Chondrocyte (in vitro differentiated cells): ENCODE measurements around the gene PCDHGA9. TPM values are rescaled to one million over a fixed set of nuclear protein-coding genes. Genes with fewer than 3 reads are reported as not detected.

ENCODE experiments used
- DNase-seq: peaks from one replicate; pipeline ENCODE4 v3.0.0; 2021; ENCODE audit warnings: mixed read lengths, low spot score
- H3K27ac Mint-ChIP-seq: one replicate; pipeline ENCODE4 v1.8.0; 2021; ENCODE audit warnings: mild to moderate bottlenecking, moderate library complexity, mixed read lengths; ENCODE audit not compliant: unreplicated experiment
- H3K27me3 Mint-ChIP-seq: 2 replicates; pipeline ENCODE4 v1.8.0; 2021; ENCODE audit warnings: low read depth, mixed read lengths
- H3K36me3 Mint-ChIP-seq: 2 replicates; pipeline ENCODE4 v1.8.0; 2021; ENCODE audit warnings: low read depth, mixed read lengths
- H3K4me1 Mint-ChIP-seq: 2 replicates; pipeline ENCODE4 v1.8.0; 2021; ENCODE audit warnings: low read depth, mild to moderate bottlenecking, mixed read lengths
- H3K4me3 Mint-ChIP-seq: one replicate; pipeline ENCODE4 v1.8.0; 2021; ENCODE audit warnings: mild to moderate bottlenecking, moderate library complexity, mixed read lengths; ENCODE audit not compliant: unreplicated experiment
- H3K9me3 Mint-ChIP-seq: 2 replicates; pipeline ENCODE4 v1.8.0; 2021; ENCODE audit warnings: low read depth, mixed read lengths
- total RNA-seq: library from RNA; stranded (reverse); gene quantifications from 3 replicates; pipeline ENCODE4 v1.2.1, GENCODE V29; 2021
- TF ChIP-seq, protein P1 (sequence below): fragments of 200-600 bp; sonication (generic); IDR thresholded peaks from 2 replicates; pipeline ENCODE4 v1.5.0; 2021; ENCODE audit warnings: antibody characterized with exemption, mild to moderate bottlenecking, moderate library complexity

Gene PCDHGA9
- total RNA-seq, 1 donor from 2014 or later, result 1.4 TPM

DNA sequence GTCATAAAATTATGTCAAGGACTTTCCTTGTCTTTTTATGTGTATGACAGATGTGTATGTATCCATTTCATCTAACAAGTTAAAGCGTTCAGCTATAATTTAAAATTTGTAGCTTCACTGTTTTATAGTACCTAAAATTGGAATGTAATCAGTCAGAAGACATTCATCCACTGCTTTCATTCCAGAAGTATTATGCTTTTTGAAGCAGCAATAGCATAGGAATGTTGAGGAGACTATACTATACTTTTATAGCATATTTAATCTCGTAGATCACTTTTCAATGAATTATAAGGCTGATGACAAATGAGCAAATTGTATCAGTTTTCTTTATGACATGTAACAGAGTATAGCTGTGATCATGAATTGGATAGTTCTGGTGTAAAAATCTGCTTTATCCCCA is 34.6 kb downstream of the PCDHGA9 start:
- Mint-ChIP-seq H3K27me3 (no peaks in the 10 kb centered on the region), H3K36me3 (peaks cover 16% of the 10 kb centered on the region), H3K27ac (no peak overlapping the region), H3K4me1 (peaks cover 4% of the 10 kb centered on the region), H3K4me3 (no peak overlapping the region), H3K9me3 (peaks cover 21% of the 10 kb centered on the region)
- no peak for DNase-seq
- TF ChIP-seq, protein P1, sequence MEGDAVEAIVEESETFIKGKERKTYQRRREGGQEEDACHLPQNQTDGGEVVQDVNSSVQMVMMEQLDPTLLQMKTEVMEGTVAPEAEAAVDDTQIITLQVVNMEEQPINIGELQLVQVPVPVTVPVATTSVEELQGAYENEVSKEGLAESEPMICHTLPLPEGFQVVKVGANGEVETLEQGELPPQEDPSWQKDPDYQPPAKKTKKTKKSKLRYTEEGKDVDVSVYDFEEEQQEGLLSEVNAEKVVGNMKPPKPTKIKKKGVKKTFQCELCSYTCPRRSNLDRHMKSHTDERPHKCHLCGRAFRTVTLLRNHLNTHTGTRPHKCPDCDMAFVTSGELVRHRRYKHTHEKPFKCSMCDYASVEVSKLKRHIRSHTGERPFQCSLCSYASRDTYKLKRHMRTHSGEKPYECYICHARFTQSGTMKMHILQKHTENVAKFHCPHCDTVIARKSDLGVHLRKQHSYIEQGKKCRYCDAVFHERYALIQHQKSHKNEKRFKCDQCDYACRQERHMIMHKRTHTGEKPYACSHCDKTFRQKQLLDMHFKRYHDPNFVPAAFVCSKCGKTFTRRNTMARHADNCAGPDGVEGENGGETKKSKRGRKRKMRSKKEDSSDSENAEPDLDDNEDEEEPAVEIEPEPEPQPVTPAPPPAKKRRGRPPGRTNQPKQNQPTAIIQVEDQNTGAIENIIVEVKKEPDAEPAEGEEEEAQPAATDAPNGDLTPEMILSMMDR, result no peak

DNA sequence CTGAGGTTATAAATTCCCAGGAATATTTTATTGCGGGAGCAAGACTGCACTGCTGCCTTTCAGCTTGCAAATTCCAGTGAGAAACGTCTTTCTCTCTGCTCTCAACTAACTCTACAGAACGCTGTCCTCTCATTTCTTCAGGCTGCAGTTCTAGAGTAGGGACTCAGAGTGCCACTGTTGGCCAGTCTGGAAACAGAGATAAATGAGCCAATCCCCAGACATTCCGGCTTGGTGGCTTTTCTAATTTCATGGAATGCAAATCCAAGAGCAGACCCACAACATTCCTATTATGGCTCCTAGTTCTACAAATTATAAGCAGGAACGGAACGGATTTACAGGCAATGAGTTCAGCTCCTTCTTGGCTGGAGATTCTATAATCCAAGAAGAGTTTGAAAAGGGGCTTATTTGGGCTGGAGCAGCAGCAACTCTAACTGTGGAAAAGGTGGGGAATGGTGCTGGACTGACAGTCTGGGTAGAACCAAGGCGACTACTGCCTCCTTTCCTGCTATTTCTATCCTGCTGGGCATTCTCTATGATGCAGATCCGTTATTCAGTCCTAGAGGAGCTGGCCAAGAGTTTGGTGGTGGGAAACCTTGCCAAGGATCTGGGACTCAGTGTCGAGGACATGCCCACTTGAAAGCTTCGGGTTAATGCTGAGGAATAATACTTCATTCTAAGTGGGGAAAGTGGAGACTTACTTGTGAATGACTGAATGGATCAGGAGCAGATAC is 37.0 kb downstream of the PCDHGA9 start:
- Mint-ChIP-seq H3K36me3 (peaks cover 11% of the 10 kb centered on the region), H3K9me3 (peaks cover 16% of the 10 kb centered on the region), H3K4me3 (no peak overlapping the region), H3K27ac (no peak overlapping the region), H3K27me3 (no peaks in the 10 kb centered on the region), H3K4me1 (peaks cover 4% of the 10 kb centered on the region)
- DNase-seq, result no peak
- TF ChIP-seq, protein P1, result no peak

DNA sequence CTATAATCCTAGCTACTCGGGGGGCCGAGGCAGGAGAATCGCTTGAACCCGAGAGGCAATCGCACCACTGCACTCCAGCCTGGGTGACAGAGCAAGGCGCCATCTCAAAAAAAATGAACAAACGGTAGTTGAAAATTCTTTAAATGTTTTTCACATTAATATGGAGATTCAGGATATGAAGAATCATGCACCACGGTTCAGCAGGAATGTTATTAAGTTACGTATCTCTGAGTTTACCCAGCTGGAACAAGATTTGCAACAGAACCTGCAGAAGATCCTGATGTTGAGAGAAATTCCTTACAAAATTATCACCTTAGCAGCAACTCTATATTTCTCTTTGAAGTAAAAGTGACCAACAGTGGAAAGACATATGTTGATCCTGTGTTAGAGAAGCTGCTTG is 37.8 kb downstream of the PCDHGA9 start:
- TF ChIP-seq, protein P1, result no peak
- Mint-ChIP-seq H3K4me3 (no peak overlapping the region), H3K27ac (no peak overlapping the region), H3K36me3 (peaks cover 13% of the 10 kb centered on the region), H3K9me3 (peaks cover 17% of the 10 kb centered on the region), H3K4me1 (peaks cover 4% of the 10 kb centered on the region), H3K27me3 (no peaks in the 10 kb centered on the region)
- no peak for DNase-seq

DNA sequence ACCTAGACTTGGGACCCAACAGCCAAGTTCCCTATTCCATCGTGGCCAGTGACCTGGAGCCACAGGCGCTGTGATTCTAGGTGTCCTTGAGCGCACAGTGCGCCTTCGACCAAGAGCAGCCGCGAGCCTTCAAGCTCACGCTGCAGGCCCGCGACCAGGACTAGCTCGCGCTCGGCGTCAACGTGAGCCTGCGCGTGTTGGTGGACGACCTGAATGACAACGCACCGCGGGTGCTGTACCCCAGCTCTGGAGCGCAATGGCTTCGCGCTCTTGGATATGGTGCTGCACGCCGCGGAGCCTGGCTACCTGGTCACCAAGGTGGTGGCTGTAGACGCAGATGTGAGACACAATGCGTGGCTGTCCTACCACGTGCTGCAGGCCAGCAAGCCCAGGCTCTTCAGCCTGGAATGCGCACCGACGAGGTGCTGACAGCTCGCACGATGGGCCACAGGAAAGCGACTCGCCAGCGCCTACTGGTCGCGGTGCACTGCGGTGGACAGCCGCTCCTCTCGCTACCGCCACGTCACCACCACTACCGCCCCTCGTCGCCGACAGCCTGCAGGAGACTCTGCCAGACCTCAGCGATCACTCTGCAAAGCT is 39.1 kb downstream of the PCDHGA9 start:
- Mint-ChIP-seq H3K36me3 (peaks cover 13% of the 10 kb centered on the region), H3K27me3 (no peaks in the 10 kb centered on the region), H3K9me3 (peaks cover 14% of the 10 kb centered on the region), H3K4me1 (peaks cover 4% of the 10 kb centered on the region), H3K4me3 (no peak overlapping the region), H3K27ac (no peak overlapping the region)
- TF ChIP-seq, protein P1, result no peak
- no peak for DNase-seq

Other genes with a start within 250 kb of the PCDHGA9 start
- gene PCDHB7, start 230.1 kb upstream of the PCDHGA9 start, total RNA-seq, result 1.1 to 2.5 TPM (median 1.2 TPM) in 3 replicates
- 1.1 to 3.1 TPM (median 1.7 TPM) in 3 replicates for gene PCDHB8, start 225.0 kb upstream of the PCDHGA9 start, total RNA-seq
- gene PCDHB16, start 220.4 kb upstream of the PCDHGA9 start, total RNA-seq, result 4.3 to 6.1 TPM (median 5.9 TPM) in 3 replicates
- 3.1 to 4.8 TPM (median 3.7 TPM) in 3 replicates for gene PCDHB9, start 215.6 kb upstream of the PCDHGA9 start, total RNA-seq
- gene PCDHB10, start 210.4 kb upstream of the PCDHGA9 start, total RNA-seq, result 3.8 to 5.3 TPM (median 4.3 TPM) in 3 replicates
- gene PCDHB11, start 203.2 kb upstream of the PCDHGA9 start, total RNA-seq, result 0.90 to 2.4 TPM (median 1.3 TPM) in 3 replicates
- 1.5 to 2.4 TPM (median 1.7 TPM) in 3 replicates for gene PCDHB12, start 194.1 kb upstream of the PCDHGA9 start, total RNA-seq
- gene PCDHB13, start 188.9 kb upstream of the PCDHGA9 start, total RNA-seq, result 2.4 to 2.9 TPM (median 2.9 TPM) in 3 replicates
- 2.7 to 4.9 TPM (median 4.0 TPM) in 3 replicates for gene PCDHB14, start 179.4 kb upstream of the PCDHGA9 start, total RNA-seq
- gene PCDHB15, start 157.4 kb upstream of the PCDHGA9 start, total RNA-seq, result 1.7 to 4.3 TPM (median 1.9 TPM) in 3 replicates
- gene SLC25A2, start 98.7 kb upstream of the PCDHGA9 start, total RNA-seq, result 0.15 to 0.48 TPM (median 0.41 TPM) in 3 replicates
- gene TAF7, start 82.0 kb upstream of the PCDHGA9 start, total RNA-seq, result 66.4 to 73.3 TPM (median 69.7 TPM) in 3 replicates
- gene PCDHGA1, start 72.3 kb upstream of the PCDHGA9 start, total RNA-seq, result 0.10 to 0.23 TPM (median 0.15 TPM) in 3 replicates
- gene PCDHGA2, start 64.0 kb upstream of the PCDHGA9 start, total RNA-seq, result 0.19 to 0.30 TPM (median 0.23 TPM) in 3 replicates
- 0.12 to 0.51 TPM (median 0.28 TPM) in 3 replicates for gene PCDHGA3, start 58.9 kb upstream of the PCDHGA9 start, total RNA-seq
- gene PCDHGB1, start 52.7 kb upstream of the PCDHGA9 start, total RNA-seq, result 2.4 to 2.7 TPM (median 2.7 TPM) in 3 replicates
- gene PCDHGA4, start 47.8 kb upstream of the PCDHGA9 start, total RNA-seq, result 0.72 to 1.4 TPM (median 0.94 TPM) in 3 replicates
- 0.95 to 1.8 TPM (median 1.0 TPM) in 3 replicates for gene PCDHGB2, start 42.8 kb upstream of the PCDHGA9 start, total RNA-seq
- 0.15 to 0.48 TPM (median 0.27 TPM) in 3 replicates for gene PCDHGA5, start 38.6 kb upstream of the PCDHGA9 start, total RNA-seq
- 0.21 to 0.36 TPM (median 0.30 TPM) in 3 replicates for gene PCDHGB3, start 32.5 kb upstream of the PCDHGA9 start, total RNA-seq
- 0.38 to 0.65 TPM (median 0.45 TPM) in 3 replicates for gene PCDHGA6, start 28.9 kb upstream of the PCDHGA9 start, total RNA-seq
- 0.17 to 0.31 TPM (median 0.28 TPM) in 3 replicates for gene PCDHGA7, start 20.0 kb upstream of the PCDHGA9 start, total RNA-seq
- 12.6 to 14.2 TPM (median 14.2 TPM) in 3 replicates for gene PCDHGB4, start 15.1 kb upstream of the PCDHGA9 start, total RNA-seq
- 0.47 to 0.59 TPM (median 0.51 TPM) in 3 replicates for gene PCDHGA8, start 10.1 kb upstream of the PCDHGA9 start, total RNA-seq
- 1.0 to 1.6 TPM (median 1.1 TPM) in 3 replicates for gene PCDHGB5, start 4.8 kb upstream of the PCDHGA9 start, total RNA-seq
- gene PCDHGB6, start 5.2 kb downstream of the PCDHGA9 start, total RNA-seq, result 52.4 to 64.2 TPM (median 56.8 TPM) in 3 replicates
- 14.9 to 17.4 TPM (median 15.8 TPM) in 3 replicates for gene PCDHGA10, start 10.2 kb downstream of the PCDHGA9 start, total RNA-seq
- gene PCDHGB7, start 14.9 kb downstream of the PCDHGA9 start, total RNA-seq, result 3.5 to 5.4 TPM (median 4.3 TPM) in 3 replicates
- gene PCDHGA11, start 18.3 kb downstream of the PCDHGA9 start, total RNA-seq, result 1.3 to 2.4 TPM (median 1.4 TPM) in 3 replicates
- gene PCDHGA12, start 27.7 kb downstream of the PCDHGA9 start, total RNA-seq, result 0.64 to 2.2 TPM (median 0.75 TPM) in 3 replicates
- gene PCDHGC3, start 73.2 kb downstream of the PCDHGA9 start, total RNA-seq, result 68.9 to 91.8 TPM (median 90.8 TPM) in 3 replicates
- 0.72 to 1.8 TPM (median 1.1 TPM) in 3 replicates for gene PCDHGC4, start 82.3 kb downstream of the PCDHGA9 start, total RNA-seq
- 1.7 to 3.6 TPM (median 2.0 TPM) in 3 replicates for gene PCDHGC5, start 86.3 kb downstream of the PCDHGA9 start, total RNA-seq
- gene DIAPH1, start 216.2 kb downstream of the PCDHGA9 start, total RNA-seq, result 44.1 to 56.2 TPM (median 44.9 TPM) in 3 replicates
- 46.5 to 55.4 TPM (median 47.8 TPM) in 3 replicates for gene HDAC3, start 234.1 kb downstream of the PCDHGA9 start, total RNA-seq
- gene RELL2, start 234.2 kb downstream of the PCDHGA9 start, total RNA-seq, result 2.9 to 6.1 TPM (median 5.2 TPM) in 3 replicates
- gene FCHSD1, start 248.6 kb downstream of the PCDHGA9 start, total RNA-seq, result 16.4 to 29.8 TPM (median 24.7 TPM) in 3 replicates